Kidney (tissue), 14 donors: Measurements from ENCODE around the gene KLRB1. TPM values are rescaled to one million over a fixed set of nuclear protein-coding genes. Genes with fewer than 3 reads are reported as not detected.

Experiments
- DNase-seq, 5 donors: peaks; one replicate each; pipeline ENCODE4 v3.0.0-alpha.2; 2013 to 2020
- FAIRE-seq: peaks from 2 replicates; lab custom pipeline; 2012; peaks lifted over from hg19 to GRCh38; lab: Jason Lieb, UNC
- H3K27ac ChIP-seq, 2 donors: one replicate each; pipeline ENCODE4 v1.7.0; 2013; ENCODE audit warnings: low read depth in 2 of 2, low read length in 2 of 2, inconsistent platforms in 1 of 2
- H3K27me3 ChIP-seq: one replicate; pipeline ENCODE4 v1.7.1; 2013; ENCODE audit warnings: low read length, inconsistent platforms; ENCODE audit not compliant: control insufficient read depth, insufficient read depth
- H3K36me3 ChIP-seq, 3 donors: one replicate each; pipeline versions ENCODE4 v1.7.0 to v1.7.1; 2013; ENCODE audit warnings: low read length in 3 of 3, control low read depth in 1 of 3, inconsistent platforms in 1 of 3; ENCODE audit not compliant: insufficient read depth in 3 of 3, control insufficient read depth in 2 of 3
- H3K4me1 ChIP-seq, 3 donors: one replicate each; pipeline versions ENCODE4 v1.7.0 to v1.7.1; 2013; ENCODE audit warnings: low read length in 3 of 3, inconsistent platforms in 1 of 3, low read depth in 1 of 3; ENCODE audit not compliant: control insufficient read depth in 2 of 3, insufficient read depth in 2 of 3
- H3K4me3 ChIP-seq, 3 donors: one replicate each; pipeline versions ENCODE4 v1.7.0 to v1.8.1; 2013; ENCODE audit warnings: low read length in 3 of 3, control low read depth in 1 of 3, inconsistent platforms in 1 of 3
- H3K9ac ChIP-seq, 3 donors: one replicate each; pipeline versions ENCODE4 v1.7.0 to v1.7.1; 2013; ENCODE audit warnings: low read length in 3 of 3, control low read depth in 1 of 3, inconsistent platforms in 1 of 3
- H3K9me3 ChIP-seq, 3 donors: one replicate each; pipeline versions ENCODE4 v1.7.0 to v1.7.1; 2013; ENCODE audit warnings: low read length in 3 of 3, control low read depth in 1 of 3, inconsistent platforms in 1 of 3; ENCODE audit not compliant: control insufficient read depth in 2 of 3, insufficient read depth in 1 of 3
- intact Hi-C: fragments of 100-400 bp; cut with DNase I; formaldehyde crosslinking; loops from one replicate; pipeline ENCODE4 v1.11.1; 2022
- polyA plus RNA-seq: library from polyadenylated mRNA; stranded (reverse); fragments of 350-450 nt; fragmentation: Illumina TruSeq; extraction: RNeasy Lipid Tissue Mini Kit (QIAGEN cat#74804); gene quantifications from one replicate; pipeline ENCODE4 v1.2.3, GENCODE V29; 2014; ENCODE audit warnings: low read depth, low replicate concordance; ENCODE audit not compliant: insufficient read depth
- total RNA-seq: library from RNA; stranded (reverse); fragmentation: NEBNext Ultra II Directional; extraction: Animal tissue kit (Norgen Biotek cat#: 25700); gene quantifications from one replicate; pipeline ENCODE4 v1.2.1, GENCODE V29; 2021
- TF ChIP-seq, protein P1 (sequence below): IDR thresholded peaks from 3 replicates; pipeline ENCODE4 v1.5.1; 2012; ENCODE audit warnings: mild to moderate bottlenecking, moderate library complexity, borderline replicate concordance; ENCODE audit not compliant: insufficient read depth; ENCODE audit errors: extremely low read depth
- donor health status: control.
- donor health status: control.
- donor health status: control.
- donor health status: control.
- donor health status: control.
- donor health status: DM: yes; HTN: yes; CAD: no.
- donor health status: Normal renal cell carcinoma (clear cell type).

The KLRB1 gene
- total and polyA plus RNA-seq, 2 donors from 2014 or later: 0.73 to 3.0 TPM

GRCh38 chr12:9636150-9636850 lies 28.6 kb upstream of the KLRB1 start:
- intact Hi-C loops: no loop called here
- H3K9ac ChIP-seq: no peak overlapping the region
- no peaks in the 10 kb centered on the region for H3K36me3 ChIP-seq
- no peak overlapping the region for H3K27ac ChIP-seq
- H3K9me3 ChIP-seq: no peaks in the 10 kb centered on the region
- H3K4me1 ChIP-seq: no peaks in the 10 kb centered on the region
- TF ChIP-seq, protein P1, sequence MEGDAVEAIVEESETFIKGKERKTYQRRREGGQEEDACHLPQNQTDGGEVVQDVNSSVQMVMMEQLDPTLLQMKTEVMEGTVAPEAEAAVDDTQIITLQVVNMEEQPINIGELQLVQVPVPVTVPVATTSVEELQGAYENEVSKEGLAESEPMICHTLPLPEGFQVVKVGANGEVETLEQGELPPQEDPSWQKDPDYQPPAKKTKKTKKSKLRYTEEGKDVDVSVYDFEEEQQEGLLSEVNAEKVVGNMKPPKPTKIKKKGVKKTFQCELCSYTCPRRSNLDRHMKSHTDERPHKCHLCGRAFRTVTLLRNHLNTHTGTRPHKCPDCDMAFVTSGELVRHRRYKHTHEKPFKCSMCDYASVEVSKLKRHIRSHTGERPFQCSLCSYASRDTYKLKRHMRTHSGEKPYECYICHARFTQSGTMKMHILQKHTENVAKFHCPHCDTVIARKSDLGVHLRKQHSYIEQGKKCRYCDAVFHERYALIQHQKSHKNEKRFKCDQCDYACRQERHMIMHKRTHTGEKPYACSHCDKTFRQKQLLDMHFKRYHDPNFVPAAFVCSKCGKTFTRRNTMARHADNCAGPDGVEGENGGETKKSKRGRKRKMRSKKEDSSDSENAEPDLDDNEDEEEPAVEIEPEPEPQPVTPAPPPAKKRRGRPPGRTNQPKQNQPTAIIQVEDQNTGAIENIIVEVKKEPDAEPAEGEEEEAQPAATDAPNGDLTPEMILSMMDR: no peak
- FAIRE-seq: no peak
- no peak for DNase-seq
- no peaks in the 10 kb centered on the region for H3K27me3 ChIP-seq
- no peak overlapping the region for H3K4me3 ChIP-seq

DNA sequence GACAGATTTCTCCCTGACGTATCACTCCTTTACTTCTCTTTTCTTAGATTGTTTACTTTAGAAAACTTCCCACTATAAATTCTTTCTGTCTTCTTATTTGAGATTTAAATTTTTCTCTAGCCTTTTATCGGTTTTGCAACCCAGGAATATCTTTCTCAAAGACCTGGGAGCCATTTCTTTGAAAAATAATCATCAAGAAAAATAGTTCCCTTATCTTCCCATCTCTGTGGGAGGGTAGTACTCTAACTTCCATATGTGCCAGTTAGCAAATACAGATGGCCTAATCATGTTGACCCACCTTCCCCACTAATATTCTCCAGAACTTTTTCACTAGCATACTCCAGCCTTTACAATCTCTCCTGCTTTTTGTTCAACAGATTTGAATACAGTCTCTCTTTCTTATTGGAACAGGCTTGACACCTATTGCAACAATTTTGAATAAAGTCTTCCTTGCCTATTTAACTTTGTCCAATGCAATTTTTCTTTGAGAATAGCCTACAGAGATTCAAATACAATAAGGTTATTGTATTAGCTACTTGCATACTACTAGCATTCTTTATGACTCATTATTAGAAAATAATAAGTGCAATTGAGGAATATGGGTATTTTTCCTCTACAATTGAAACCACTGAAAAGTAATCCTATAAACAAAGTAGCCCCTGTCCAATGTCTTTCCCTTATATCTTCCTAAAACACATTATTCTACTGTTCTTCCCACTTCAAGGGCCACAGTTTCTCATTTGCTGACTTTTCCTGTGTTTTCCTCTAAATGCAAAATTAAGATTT lies 27.4 kb upstream of the KLRB1 start:
- no peak overlapping the region for H3K27ac ChIP-seq
- intact Hi-C loops: loop anchor here (5.0 kb wide), 1 partner anchor 72 kb away; no protein-coding TSS in a partner anchor
- no peak overlapping the region for H3K9ac ChIP-seq
- TF ChIP-seq, protein P1: no peak
- H3K27me3 ChIP-seq: no peaks in the 10 kb centered on the region
- H3K4me1 ChIP-seq: no peaks in the 10 kb centered on the region
- FAIRE-seq (no peak), DNase-seq (no peak)
- H3K9me3 ChIP-seq: no peaks in the 10 kb centered on the region
- no peaks in the 10 kb centered on the region for H3K36me3 ChIP-seq
- H3K4me3 ChIP-seq: no peak overlapping the region

GRCh38 chr12:9634177-9634803 lies 26.6 kb upstream of the KLRB1 start:
- intact Hi-C loops: loop anchor here (5.0 kb wide), 1 partner anchor 73 kb away; no protein-coding TSS in a partner anchor
- peak; percentile 53 for FAIRE-seq

More at GRCh38 chr12:9634177-9634803, 26.6 kb upstream of the KLRB1 start:
- Histone ChIP-seq H3K4me1 (no peaks in the 10 kb centered on the region), H3K27ac (no peak overlapping the region), H3K4me3 (no peak overlapping the region), H3K9ac (no peak overlapping the region), H3K36me3 (no peaks in the 10 kb centered on the region), H3K27me3 (no peaks in the 10 kb centered on the region), H3K9me3 (no peaks in the 10 kb centered on the region)
- peak in 3 of 5 donors; percentile 25 to 54 (median 45) for DNase-seq
- TF ChIP-seq, protein P1: peak; percentile 64
